ENCODE measurements around the gene YIPF1.

The YIPF1 gene

DNA sequence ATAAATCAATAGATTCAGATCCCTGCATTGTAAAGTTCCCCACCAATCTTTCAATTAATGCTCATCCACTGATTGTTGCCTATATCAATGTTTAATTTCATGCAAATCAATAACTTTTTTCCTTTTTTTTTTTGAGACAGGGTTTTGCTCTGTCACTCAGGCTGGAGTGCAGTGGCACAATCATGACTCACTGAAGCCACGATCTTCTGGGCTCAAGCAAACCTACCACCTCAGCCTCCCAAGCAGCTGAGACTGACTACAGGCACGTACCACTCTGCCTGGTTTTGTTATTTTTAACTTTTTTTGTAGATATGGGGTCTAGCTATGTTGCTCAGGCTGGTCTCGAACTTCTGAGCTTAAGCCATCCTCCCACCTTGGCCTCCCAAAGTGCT is 30.1 kb upstream of the YIPF1 start:
- H2AFZ ChIP-seq (ENCODE audit: low read depth): no peak overlapping the region
- H3K36me3 ChIP-seq (ENCODE audit: insufficient read depth): no peaks in the 10 kb centered on the region

DNA sequence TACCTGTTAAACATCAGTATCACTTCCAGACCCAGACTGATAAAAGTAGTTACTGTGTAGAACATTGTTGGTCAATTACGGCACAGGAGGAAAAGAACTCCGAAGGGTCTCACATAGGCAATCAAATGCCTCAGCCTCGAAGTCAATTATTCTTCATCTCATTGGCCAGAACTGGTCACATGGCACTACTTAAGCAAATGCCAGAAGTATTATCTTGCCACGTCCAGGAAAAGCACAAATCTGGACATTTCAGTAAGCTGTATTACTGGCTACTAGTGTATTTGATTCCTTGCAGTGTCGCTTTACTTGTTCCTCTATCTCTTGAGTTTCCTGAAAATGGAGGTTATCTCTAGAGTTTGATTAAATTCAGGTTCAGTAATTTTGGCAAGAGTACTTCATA is 28.7 kb upstream of the YIPF1 start:
- H3K79me2 ChIP-seq (ENCODE audit: insufficient read depth, low read depth): no peaks in the 10 kb centered on the region
- no peak overlapping the region for H3K9ac ChIP-seq
- no peaks in the 10 kb centered on the region for H4K20me1 ChIP-seq (ENCODE audit: insufficient read depth)
- peaks cover 16% of the 10 kb centered on the region for H3K4me1 ChIP-seq (ENCODE audit: low read depth, poor library complexity, severe bottlenecking)
- no peak overlapping the region for H3K4me2 ChIP-seq
- H3K4me3 ChIP-seq (IDR thresholded peaks at IDR 0.05; ENCODE audit: insufficient read depth, low read depth, low read length): no peak overlapping the region
- H3K27ac ChIP-seq: no peak overlapping the region
- no peak overlapping the region for H2AFZ ChIP-seq (ENCODE audit: low read depth)
- H3K36me3 ChIP-seq (ENCODE audit: insufficient read depth): no peaks in the 10 kb centered on the region
- H3K27me3 ChIP-seq (ENCODE audit: insufficient read depth, low read depth): no peaks in the 10 kb centered on the region
- TF ChIP-seq, protein P1, sequence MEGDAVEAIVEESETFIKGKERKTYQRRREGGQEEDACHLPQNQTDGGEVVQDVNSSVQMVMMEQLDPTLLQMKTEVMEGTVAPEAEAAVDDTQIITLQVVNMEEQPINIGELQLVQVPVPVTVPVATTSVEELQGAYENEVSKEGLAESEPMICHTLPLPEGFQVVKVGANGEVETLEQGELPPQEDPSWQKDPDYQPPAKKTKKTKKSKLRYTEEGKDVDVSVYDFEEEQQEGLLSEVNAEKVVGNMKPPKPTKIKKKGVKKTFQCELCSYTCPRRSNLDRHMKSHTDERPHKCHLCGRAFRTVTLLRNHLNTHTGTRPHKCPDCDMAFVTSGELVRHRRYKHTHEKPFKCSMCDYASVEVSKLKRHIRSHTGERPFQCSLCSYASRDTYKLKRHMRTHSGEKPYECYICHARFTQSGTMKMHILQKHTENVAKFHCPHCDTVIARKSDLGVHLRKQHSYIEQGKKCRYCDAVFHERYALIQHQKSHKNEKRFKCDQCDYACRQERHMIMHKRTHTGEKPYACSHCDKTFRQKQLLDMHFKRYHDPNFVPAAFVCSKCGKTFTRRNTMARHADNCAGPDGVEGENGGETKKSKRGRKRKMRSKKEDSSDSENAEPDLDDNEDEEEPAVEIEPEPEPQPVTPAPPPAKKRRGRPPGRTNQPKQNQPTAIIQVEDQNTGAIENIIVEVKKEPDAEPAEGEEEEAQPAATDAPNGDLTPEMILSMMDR (conservative IDR thresholded peaks at IDR 0.05; ENCODE audit: low read depth, low read length): no peak

More for the DNA sequence above, 30.1 kb upstream of the YIPF1 start:
- no peaks in the 10 kb centered on the region for H3K79me2 ChIP-seq (ENCODE audit: insufficient read depth, low read depth)
- H3K4me2 ChIP-seq: no peak overlapping the region
- no peak overlapping the region for H3K27ac ChIP-seq
- H3K9ac ChIP-seq: no peak overlapping the region
- H3K4me1 ChIP-seq (ENCODE audit: low read depth, poor library complexity, severe bottlenecking): peaks cover 16% of the 10 kb centered on the region
- TF ChIP-seq, protein P1 (conservative IDR thresholded peaks at IDR 0.05; ENCODE audit: low read depth, low read length): no peak
- no peaks in the 10 kb centered on the region for H4K20me1 ChIP-seq (ENCODE audit: insufficient read depth)
- H3K4me3 ChIP-seq (IDR thresholded peaks at IDR 0.05; ENCODE audit: insufficient read depth, low read depth, low read length): no peak overlapping the region
- H3K27me3 ChIP-seq (ENCODE audit: insufficient read depth, low read depth): no peaks in the 10 kb centered on the region

DNA sequence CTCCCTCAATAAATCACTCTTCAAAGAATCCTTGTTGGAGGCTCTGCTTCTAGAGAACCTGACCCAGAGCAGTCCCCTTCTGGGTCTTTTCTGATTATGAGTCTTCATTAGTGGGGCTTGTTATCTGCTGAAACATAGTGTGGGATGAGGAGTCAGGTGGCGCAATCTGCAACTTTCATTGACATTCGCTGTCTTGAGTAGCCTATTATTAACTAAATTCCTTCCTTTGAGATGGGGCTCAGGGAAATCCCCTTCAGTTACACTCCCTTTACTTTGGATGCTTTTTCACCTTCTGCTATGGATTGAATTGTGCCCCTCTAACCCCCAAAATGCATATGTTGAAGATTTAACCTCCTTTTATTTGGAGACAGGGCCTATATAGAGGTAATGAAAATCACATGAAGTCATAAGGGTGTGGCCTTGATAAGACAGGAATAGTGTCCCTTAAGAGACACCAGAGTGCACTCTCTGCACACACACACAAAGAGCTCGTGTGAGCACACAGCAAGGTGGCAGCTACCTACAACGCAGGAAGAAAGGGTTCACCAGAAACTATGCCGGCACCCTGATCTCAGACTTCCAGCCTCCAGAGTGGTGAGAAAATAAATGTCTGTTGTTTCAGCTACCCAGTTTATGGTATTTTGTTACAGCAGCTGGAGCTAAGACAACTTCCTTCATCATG is 23.9 kb upstream of the YIPF1 start:
- Histone ChIP-seq H3K27ac (no peak overlapping the region), H3K79me2 (ENCODE audit: insufficient read depth, low read depth) (no peaks in the 10 kb centered on the region), H4K20me1 (ENCODE audit: insufficient read depth) (no peaks in the 10 kb centered on the region), H3K27me3 (ENCODE audit: insufficient read depth, low read depth) (no peaks in the 10 kb centered on the region), H3K4me1 (ENCODE audit: low read depth, poor library complexity, severe bottlenecking) (no peaks in the 10 kb centered on the region), H2AFZ (ENCODE audit: low read depth) (no peak overlapping the region), H3K9ac (no peak overlapping the region), H3K36me3 (ENCODE audit: insufficient read depth) (no peaks in the 10 kb centered on the region), H3K4me3 (IDR thresholded peaks at IDR 0.05; ENCODE audit: insufficient read depth, low read depth, low read length) (no peak overlapping the region), H3K4me2 (no peak overlapping the region)
- TF ChIP-seq, protein P1 (conservative IDR thresholded peaks at IDR 0.05; ENCODE audit: low read depth, low read length): no peak

DNA sequence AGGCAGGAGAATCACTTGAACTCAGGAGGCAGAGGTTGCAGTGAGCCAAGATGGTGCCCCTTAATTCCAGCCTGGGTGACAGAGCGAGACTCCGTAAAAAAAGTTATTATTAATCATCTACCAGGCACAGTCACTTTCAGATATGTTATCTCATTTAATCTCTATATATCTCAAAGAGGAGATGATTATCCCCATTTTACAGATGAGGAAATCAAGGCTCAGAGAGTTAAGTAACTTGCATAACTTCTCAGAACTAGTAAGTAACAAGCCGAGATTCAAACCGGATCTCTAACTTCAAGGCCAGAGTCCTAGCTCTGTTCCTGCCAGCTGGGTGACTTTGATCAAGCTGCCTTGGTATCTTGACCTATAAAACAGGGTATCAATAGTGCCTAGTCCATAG is 21.8 kb upstream of the YIPF1 start:
- Histone ChIP-seq H3K4me2 (no peak overlapping the region), H3K79me2 (ENCODE audit: insufficient read depth, low read depth) (no peaks in the 10 kb centered on the region), H3K36me3 (ENCODE audit: insufficient read depth) (no peaks in the 10 kb centered on the region), H3K4me1 (ENCODE audit: low read depth, poor library complexity, severe bottlenecking) (no peaks in the 10 kb centered on the region), H3K4me3 (IDR thresholded peaks at IDR 0.05; ENCODE audit: insufficient read depth, low read depth, low read length) (no peak overlapping the region), H3K27me3 (ENCODE audit: insufficient read depth, low read depth) (no peaks in the 10 kb centered on the region), H3K27ac (no peak overlapping the region), H4K20me1 (ENCODE audit: insufficient read depth) (no peaks in the 10 kb centered on the region), H3K9ac (no peak overlapping the region), H2AFZ (ENCODE audit: low read depth) (no peak overlapping the region)
- TF ChIP-seq, protein P1 (conservative IDR thresholded peaks at IDR 0.05; ENCODE audit: low read depth, low read length): no peak
